ENCODE results near the gene PHF20. TPM values are rescaled to one million over a fixed set of nuclear protein-coding genes. Genes with fewer than 3 reads are reported as not detected.
A peak's percentile ranks its signal among the peaks of the same experiment; 100 is the strongest.
"Not testable (repeated sequence)": the region's sequence is repeated elsewhere in the genome, so short reads cannot be mapped to it uniquely, and the experiment has no call there.

Gene PHF20
- total RNA-seq, 4 donors from 2014 or later: 13.6 to 33.2 (median 16.6) TPM

DNA sequence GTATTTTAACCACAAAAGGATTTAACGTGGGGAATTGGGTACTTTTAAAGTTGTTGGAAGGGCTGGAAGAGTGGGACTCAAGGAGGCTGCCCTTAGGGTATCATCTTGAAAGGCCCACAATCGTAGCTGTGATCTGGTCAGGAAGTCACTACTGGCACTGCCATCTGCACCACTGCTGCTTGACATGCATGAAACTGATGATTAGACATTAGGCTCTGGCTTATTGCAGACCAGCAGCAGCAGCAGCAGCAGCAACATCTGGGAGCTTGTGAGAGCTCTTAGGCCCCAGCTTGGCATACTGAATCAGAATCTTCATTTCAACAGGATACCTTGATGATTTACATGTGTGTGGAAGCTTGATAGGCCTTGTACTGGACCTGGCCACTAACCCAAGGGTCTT, 68.6 kb downstream of the PHF20 start:
- no peak for DNase-seq
- peaks cover 0 to 7% (median 5%) of the 10 kb centered on the region in 3 donors for H3K9me3 ChIP-seq
- no peak overlapping the region for H3K4me3 ChIP-seq
- TF ChIP-seq, protein P1, sequence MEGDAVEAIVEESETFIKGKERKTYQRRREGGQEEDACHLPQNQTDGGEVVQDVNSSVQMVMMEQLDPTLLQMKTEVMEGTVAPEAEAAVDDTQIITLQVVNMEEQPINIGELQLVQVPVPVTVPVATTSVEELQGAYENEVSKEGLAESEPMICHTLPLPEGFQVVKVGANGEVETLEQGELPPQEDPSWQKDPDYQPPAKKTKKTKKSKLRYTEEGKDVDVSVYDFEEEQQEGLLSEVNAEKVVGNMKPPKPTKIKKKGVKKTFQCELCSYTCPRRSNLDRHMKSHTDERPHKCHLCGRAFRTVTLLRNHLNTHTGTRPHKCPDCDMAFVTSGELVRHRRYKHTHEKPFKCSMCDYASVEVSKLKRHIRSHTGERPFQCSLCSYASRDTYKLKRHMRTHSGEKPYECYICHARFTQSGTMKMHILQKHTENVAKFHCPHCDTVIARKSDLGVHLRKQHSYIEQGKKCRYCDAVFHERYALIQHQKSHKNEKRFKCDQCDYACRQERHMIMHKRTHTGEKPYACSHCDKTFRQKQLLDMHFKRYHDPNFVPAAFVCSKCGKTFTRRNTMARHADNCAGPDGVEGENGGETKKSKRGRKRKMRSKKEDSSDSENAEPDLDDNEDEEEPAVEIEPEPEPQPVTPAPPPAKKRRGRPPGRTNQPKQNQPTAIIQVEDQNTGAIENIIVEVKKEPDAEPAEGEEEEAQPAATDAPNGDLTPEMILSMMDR (IDR thresholded peaks at IDR 0.05): no peak
- TF ChIP-seq POLR2A (IDR thresholded peaks at IDR 0.05): no peak
- no peak overlapping the region for H3K27ac ChIP-seq
- intact Hi-C loops (cut with DNase I): no loop called here
- H3K27me3 ChIP-seq: no peaks in the 10 kb centered on the region
- 52 to 68% methylated on average over 2 of the region's 2 CpGs for WGBS, 2 donors
- peaks cover 0 to 14% (median 0%) of the 10 kb centered on the region in 3 donors for H3K4me1 ChIP-seq
- peaks cover 0 to 36% (median 12%) of the 10 kb centered on the region in 3 donors for H3K36me3 ChIP-seq

DNA sequence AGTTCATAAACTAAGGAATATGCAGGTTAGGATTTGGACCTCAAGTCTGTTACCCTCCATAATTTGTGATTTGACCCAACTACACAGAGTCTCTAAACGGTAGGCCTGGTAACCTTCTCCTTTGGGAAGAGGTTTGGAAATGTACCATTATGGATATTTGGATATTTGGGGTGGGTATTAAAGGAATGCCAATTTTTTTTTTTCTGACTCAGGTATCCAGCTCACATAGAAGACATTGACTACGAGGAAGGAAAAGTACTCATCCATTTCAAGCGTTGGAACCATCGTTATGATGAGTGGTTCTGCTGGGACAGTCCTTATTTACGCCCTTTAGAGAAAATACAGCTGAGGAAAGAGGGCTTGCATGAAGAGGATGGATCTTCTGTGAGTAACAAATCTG, 70.5 kb downstream of the PHF20 start:
- H3K4me3 ChIP-seq: no peak overlapping the region
- intact Hi-C loops (cut with DNase I): no loop called here
- H3K27me3 ChIP-seq: no peaks in the 10 kb centered on the region
- peaks cover 0 to 7% (median 5%) of the 10 kb centered on the region in 3 donors for H3K9me3 ChIP-seq
- H3K4me1 ChIP-seq: peaks cover 0 to 17% (median 0%) of the 10 kb centered on the region in 3 donors
- 90 to 98% methylated on average over 5 of the region's 5 CpGs for WGBS, 2 donors
- DNase-seq: no peak
- peaks cover 0 to 52% (median 12%) of the 10 kb centered on the region in 3 donors for H3K36me3 ChIP-seq
- no peak for TF ChIP-seq POLR2A (IDR thresholded peaks at IDR 0.05)
- TF ChIP-seq, protein P1 (IDR thresholded peaks at IDR 0.05): no peak
- H3K27ac ChIP-seq: no peak overlapping the region

- H3K27ac ChIP-seq; H3K4me3 ChIP-seq; H3K27me3 ChIP-seq; H3K9me3 ChIP-seq; H3K4me1 ChIP-seq; DNase-seq; intact Hi-C loops (cut with DNase I): not testable (repeated sequence)
- peaks cover 0 to 68% (median 12%) of the 10 kb centered on the region in 3 donors for H3K36me3 ChIP-seq
- 93 to 97% methylated on average over 6 of the region's 6 CpGs for WGBS, 2 donors
These were observed 72.1 kb downstream of the PHF20 start for GRCh38 chr20:35843894-35844293.

DNA sequence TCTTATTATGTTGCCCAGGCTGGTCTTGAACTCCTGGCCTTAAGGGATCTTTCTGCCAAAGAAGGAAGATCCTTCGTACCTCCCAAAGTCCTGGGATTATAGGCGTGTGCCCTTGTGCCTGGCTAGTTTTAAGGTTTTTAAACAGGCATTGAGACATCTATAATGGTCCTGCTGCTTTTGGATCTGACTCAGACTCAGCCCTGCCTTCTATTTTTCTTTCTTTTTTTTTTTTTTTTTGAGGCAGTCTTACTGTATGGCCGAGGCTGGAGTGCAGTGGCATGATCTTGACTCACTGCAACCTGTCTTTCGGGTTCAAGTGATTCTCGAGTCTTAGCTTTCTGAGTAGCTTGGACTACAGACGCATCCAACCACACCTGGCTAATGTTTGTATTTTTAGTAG, 73.7 kb downstream of the PHF20 start:
- H3K9me3 ChIP-seq: peaks cover 0 to 7% (median 5%) of the 10 kb centered on the region in 3 donors
- no peaks in the 10 kb centered on the region for H3K27me3 ChIP-seq
- peak overlapping the region in 2 of 4 donors; percentile 42 to 53 for H3K27ac ChIP-seq
- DNase-seq: no peak
- H3K4me3 ChIP-seq: no peak overlapping the region
- H3K4me1 ChIP-seq: peaks cover 0 to 16% (median 0%) of the 10 kb centered on the region in 3 donors
- TF ChIP-seq, protein P1 (IDR thresholded peaks at IDR 0.05): no peak
- no peak for TF ChIP-seq POLR2A (IDR thresholded peaks at IDR 0.05)
- WGBS, 2 donors: 53 to 78% methylated on average over 6 of the region's 6 CpGs
- peaks cover 0 to 73% (median 12%) of the 10 kb centered on the region in 3 donors for H3K36me3 ChIP-seq
- intact Hi-C loops (cut with DNase I): no loop called here

DNA sequence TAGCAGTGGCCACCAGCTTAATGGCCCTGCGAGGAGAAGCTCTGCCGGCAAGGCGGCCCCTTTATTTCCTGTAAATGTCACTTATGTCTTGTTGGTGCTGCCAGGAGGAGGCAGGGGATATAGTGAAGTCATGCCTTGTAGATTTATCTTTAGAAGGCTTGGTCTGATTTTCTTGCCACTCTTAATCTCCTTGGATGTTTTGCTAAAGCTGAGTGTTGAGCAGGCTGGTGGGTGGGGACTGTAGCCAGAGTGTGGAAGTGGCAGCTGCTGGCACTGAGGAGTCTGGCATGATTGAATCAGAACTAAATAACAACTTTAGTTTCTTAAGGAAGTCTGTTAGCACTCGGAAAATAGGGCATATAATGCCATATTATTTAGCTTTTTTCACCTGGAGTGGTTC, 77.9 kb downstream of the PHF20 start:
- 63 to 84% methylated on average over 4 of the region's 4 CpGs for WGBS, 2 donors
- TF ChIP-seq POLR2A (IDR thresholded peaks at IDR 0.05): no peak
- TF ChIP-seq, protein P1 (IDR thresholded peaks at IDR 0.05): no peak
- intact Hi-C loops (cut with DNase I): no loop called here
- Histone ChIP-seq H3K9me3 (no peaks in the 10 kb centered on the region), H3K27me3 (no peaks in the 10 kb centered on the region), H3K27ac (no peak overlapping the region), H3K4me1 (peaks cover 0 to 16% (median 0%) of the 10 kb centered on the region in 3 donors), H3K4me3 (no peak overlapping the region), H3K36me3 (peaks cover 0 to 78% (median 0%) of the 10 kb centered on the region in 3 donors)
- DNase-seq: no peak

DNA sequence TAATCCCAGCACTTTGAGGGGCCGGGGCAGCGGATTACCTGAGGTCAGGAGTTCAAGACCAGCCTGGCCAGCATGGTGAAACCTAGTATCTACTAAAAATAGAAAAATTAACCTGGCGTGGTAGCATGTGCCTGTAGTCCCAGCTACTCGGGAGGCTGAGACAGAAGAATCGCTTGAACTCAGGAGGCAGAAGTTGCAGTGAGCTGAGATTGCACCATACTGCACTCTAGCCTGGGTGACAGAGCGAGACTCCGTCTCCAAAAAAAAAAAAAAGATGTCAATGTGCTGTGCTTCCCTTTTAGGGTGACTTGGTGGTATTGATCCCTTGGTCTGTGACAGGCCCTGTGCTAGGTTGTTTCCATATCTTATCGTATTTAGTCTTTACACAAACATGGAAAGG, 79.8 kb downstream of the PHF20 start:
- intact Hi-C loops (cut with DNase I); H3K27me3 ChIP-seq; H3K9me3 ChIP-seq; H3K27ac ChIP-seq; DNase-seq; H3K4me3 ChIP-seq: not testable (repeated sequence)
- 92 to 93% methylated on average over 6 to 8 of the region's 8 CpGs for WGBS, 2 donors
- Histone ChIP-seq H3K4me1 (peaks cover 0 to 15% (median 0%) of the 10 kb centered on the region in 3 donors), H3K36me3 (peaks cover 0 to 68% (median 0%) of the 10 kb centered on the region in 3 donors)

All from esophagus squamous epithelium (tissue), 5 donors.